Suprapubic skin (tissue), 4 donors: ENCODE measurements around the gene SLC9A5. TPM values are rescaled to one million over a fixed set of nuclear protein-coding genes. Genes with fewer than 3 reads are reported as not detected.

Source experiments
- DNase-seq, 2 donors: peaks; one replicate each; pipeline ENCODE4 v3.0.0-alpha.2; 2019; ENCODE audit warnings: low spot score in 2 of 2
- H3K27ac ChIP-seq: fragments of 200-600 bp; sonication (generic); one replicate; pipeline ENCODE4 v1.5.1; 2019
- H3K27me3 ChIP-seq: fragments of 200-600 bp; sonication (generic); one replicate; pipeline ENCODE4 v1.5.1; 2019
- H3K36me3 ChIP-seq: fragments of 200-600 bp; sonication (generic); one replicate; pipeline ENCODE4 v1.5.1; 2019
- H3K4me1 ChIP-seq: fragments of 200-600 bp; sonication (generic); one replicate; pipeline ENCODE4 v1.5.1; 2019
- H3K4me3 ChIP-seq: fragments of 200-600 bp; sonication (generic); one replicate; pipeline ENCODE4 v1.5.1; 2019; ENCODE audit warnings: mild to moderate bottlenecking
- H3K9me3 ChIP-seq: fragments of 200-600 bp; sonication (generic); one replicate; pipeline ENCODE4 v1.5.1; 2019
- EP300 ChIP-seq: sonication (generic); formaldehyde crosslinking; IDR thresholded peaks from one replicate; pipeline ENCODE4 v1.6.1; 2017; ENCODE audit warnings: antibody characterized with exemption
- POLR2A ChIP-seq, 2 donors: fragments of 450-650 bp; IDR thresholded peaks; one replicate each; pipeline ENCODE4 v1.6.1; 2017; ENCODE audit warnings: antibody characterized with exemption in 2 of 2, mild to moderate bottlenecking in 2 of 2, moderate library complexity in 2 of 2
- POLR2AphosphoS5 ChIP-seq, 3 donors: sonication (generic); formaldehyde crosslinking; IDR thresholded peaks; one replicate each; pipeline ENCODE4 v1.6.1; 2017; ENCODE audit warnings: antibody characterized with exemption in 3 of 3
- WGBS: methylation state at CpG from one replicate; pipeline ENCODE4 v1.1.5; 2018; 5-methylcytosine and 5-hydroxymethylcytosine counted together
- total RNA-seq, 4 donors: library from RNA; depleted of rRNA; stranded (reverse); fragments of >200 nt; gene quantifications; one replicate each; pipeline ENCODE4 v1.1.0, GENCODE V29; 2016
- TF ChIP-seq, protein P1 (sequence below), 2 donors: fragments of 200-600 bp in 1 of 2; fragments of 450-650 bp in 1 of 2; sonication (generic) in 1 of 2; IDR thresholded peaks; one replicate each; pipeline ENCODE4 v1.5.1; 2016 to 2019; ENCODE audit warnings: antibody characterized with exemption in 2 of 2, mild to moderate bottlenecking in 1 of 2, moderate library complexity in 1 of 2

Gene SLC9A5
- total RNA-seq, 4 donors from 2014 or later, result 0.26 to 0.64 (median 0.43) TPM

DNA sequence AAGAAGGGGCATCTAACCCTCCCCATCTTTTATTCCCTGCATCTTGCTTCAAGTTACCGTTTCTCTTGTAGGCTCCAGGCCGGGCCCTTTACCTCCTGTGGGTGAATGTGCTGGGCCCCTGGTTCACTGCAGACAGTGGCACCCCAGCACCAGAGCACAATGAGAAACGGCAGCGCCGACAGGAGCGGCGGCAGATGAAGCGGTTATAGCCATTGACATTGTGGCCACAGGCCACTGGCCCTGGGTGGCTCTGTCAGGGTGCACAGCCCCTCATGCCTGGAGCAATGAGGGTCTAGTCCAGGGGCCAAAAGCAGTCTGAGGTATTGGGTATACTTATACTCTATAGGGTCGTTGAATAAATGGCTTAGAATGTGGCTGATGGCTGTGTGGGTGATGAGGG lies 19.9 kb upstream of the SLC9A5 start:
- Histone ChIP-seq H3K27ac (no peak overlapping the region), H3K4me1 (peaks cover 19% of the 10 kb centered on the region), H3K36me3 (peaks cover 49% of the 10 kb centered on the region), H3K9me3 (no peaks in the 10 kb centered on the region), H3K27me3 (no peaks in the 10 kb centered on the region), H3K4me3 (no peak overlapping the region)
- DNase-seq, result no peak
- 82% methylated on average over 9 of the region's 9 CpGs for WGBS
- TF ChIP-seq POLR2AphosphoS5 (IDR thresholded peaks at IDR 0.05) (no peak), POLR2A (IDR thresholded peaks at IDR 0.05) (no peak), EP300 (no peak)
- TF ChIP-seq, protein P1, sequence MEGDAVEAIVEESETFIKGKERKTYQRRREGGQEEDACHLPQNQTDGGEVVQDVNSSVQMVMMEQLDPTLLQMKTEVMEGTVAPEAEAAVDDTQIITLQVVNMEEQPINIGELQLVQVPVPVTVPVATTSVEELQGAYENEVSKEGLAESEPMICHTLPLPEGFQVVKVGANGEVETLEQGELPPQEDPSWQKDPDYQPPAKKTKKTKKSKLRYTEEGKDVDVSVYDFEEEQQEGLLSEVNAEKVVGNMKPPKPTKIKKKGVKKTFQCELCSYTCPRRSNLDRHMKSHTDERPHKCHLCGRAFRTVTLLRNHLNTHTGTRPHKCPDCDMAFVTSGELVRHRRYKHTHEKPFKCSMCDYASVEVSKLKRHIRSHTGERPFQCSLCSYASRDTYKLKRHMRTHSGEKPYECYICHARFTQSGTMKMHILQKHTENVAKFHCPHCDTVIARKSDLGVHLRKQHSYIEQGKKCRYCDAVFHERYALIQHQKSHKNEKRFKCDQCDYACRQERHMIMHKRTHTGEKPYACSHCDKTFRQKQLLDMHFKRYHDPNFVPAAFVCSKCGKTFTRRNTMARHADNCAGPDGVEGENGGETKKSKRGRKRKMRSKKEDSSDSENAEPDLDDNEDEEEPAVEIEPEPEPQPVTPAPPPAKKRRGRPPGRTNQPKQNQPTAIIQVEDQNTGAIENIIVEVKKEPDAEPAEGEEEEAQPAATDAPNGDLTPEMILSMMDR (IDR thresholded peaks at IDR 0.05), result no peak

GRCh38 chr16:67229906-67230808 lies 18.6 kb upstream of the SLC9A5 start:
- Histone ChIP-seq H3K27me3 (no peaks in the 10 kb centered on the region), H3K27ac (no peak overlapping the region), H3K4me1 (peaks cover 19% of the 10 kb centered on the region), H3K4me3 (no peak overlapping the region), H3K9me3 (no peaks in the 10 kb centered on the region), H3K36me3 (peaks cover 61% of the 10 kb centered on the region)
- no peak for DNase-seq
- TF ChIP-seq POLR2A (IDR thresholded peaks at IDR 0.05), result no peak
- WGBS, result 91% methylated on average over 19 of the region's 32 CpGs

DNA sequence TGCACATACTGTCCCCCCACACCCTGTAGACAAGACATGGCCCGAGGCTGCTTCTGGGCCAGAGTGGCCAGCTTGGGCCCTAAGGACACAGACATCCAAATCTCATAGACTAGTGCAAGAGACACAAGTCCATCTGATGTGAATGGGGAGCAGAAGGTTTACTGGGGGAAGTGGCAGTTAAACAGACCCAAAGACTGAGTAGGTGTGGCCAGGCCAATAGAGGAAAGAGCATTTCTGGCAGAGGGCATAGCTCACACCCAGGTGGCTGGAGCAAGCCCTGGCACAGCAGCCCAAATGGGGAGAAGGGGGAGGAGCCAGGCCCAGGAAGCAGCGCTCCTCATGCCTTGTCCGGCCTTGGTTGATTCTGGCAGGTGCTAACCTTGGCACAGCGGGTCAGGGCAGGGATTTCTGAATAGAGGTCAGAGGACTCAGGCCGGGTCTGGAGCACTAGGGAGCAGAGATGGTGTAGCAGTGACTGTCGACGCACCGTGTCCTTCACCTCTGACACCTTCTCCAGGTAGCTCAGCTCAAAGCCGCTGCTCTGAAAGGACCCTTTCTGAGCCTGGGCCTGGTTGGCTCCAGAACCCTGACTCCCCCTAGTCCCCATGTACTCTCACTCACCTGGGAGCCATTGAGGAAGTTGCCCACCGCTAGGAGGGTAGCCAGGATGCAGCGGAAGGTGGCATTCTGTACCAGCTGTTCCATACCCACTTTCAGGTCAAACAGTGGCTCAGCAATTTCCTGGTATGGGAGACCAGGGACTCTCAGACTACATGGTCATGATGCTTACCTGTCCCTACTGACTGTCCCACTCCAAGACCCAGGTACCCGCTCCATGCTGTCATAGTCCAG lies 17.7 kb upstream of the SLC9A5 start:
- peaks cover 16% of the 10 kb centered on the region for H3K4me1 ChIP-seq
- WGBS, result 83% methylated on average over 10 of the region's 12 CpGs
- H3K27me3 ChIP-seq, result no peaks in the 10 kb centered on the region
- peaks cover 69% of the 10 kb centered on the region for H3K36me3 ChIP-seq
- no peak overlapping the region for H3K27ac ChIP-seq
- no peak for TF ChIP-seq POLR2AphosphoS5 (IDR thresholded peaks at IDR 0.05)
- TF ChIP-seq POLR2A (IDR thresholded peaks at IDR 0.05), result no peak
- TF ChIP-seq EP300, result no peak
- TF ChIP-seq, protein P1 (IDR thresholded peaks at IDR 0.05), result no peak
- H3K9me3 ChIP-seq, result no peaks in the 10 kb centered on the region
- no peak for DNase-seq
- no peak overlapping the region for H3K4me3 ChIP-seq

DNA sequence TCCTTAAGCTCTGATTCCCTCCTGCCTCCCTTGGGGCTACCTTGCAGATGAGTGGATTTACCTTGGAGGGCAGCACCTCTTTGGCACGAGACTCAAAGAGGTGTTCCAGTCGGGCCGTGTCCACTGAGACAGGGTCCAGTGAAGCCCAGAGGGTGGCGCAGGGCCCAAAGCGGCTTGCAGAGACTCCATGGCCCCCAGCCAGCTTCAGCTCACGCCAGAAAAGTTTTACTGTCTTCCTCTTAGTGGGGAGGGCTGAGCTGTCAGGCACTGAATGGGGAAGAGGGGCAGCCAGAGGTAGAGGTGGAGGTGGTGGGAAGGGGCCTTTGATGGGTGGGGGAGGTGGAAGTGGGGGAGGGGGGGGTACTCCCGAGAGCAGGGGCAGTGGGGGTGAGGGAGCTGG lies 15.2 kb upstream of the SLC9A5 start:
- no peak overlapping the region for H3K27ac ChIP-seq
- TF ChIP-seq EP300, result no peak
- TF ChIP-seq, protein P1 (IDR thresholded peaks at IDR 0.05), result no peak
- no peak for TF ChIP-seq POLR2AphosphoS5 (IDR thresholded peaks at IDR 0.05)
- no peak for TF ChIP-seq POLR2A (IDR thresholded peaks at IDR 0.05)
- H3K27me3 ChIP-seq, result no peaks in the 10 kb centered on the region
- H3K4me3 ChIP-seq, result no peak overlapping the region
- H3K9me3 ChIP-seq, result no peaks in the 10 kb centered on the region
- no peak for DNase-seq
- 86% methylated on average over 5 of the region's 7 CpGs for WGBS
- no peaks in the 10 kb centered on the region for H3K4me1 ChIP-seq
- H3K36me3 ChIP-seq, result peaks cover 91% of the 10 kb centered on the region

DNA sequence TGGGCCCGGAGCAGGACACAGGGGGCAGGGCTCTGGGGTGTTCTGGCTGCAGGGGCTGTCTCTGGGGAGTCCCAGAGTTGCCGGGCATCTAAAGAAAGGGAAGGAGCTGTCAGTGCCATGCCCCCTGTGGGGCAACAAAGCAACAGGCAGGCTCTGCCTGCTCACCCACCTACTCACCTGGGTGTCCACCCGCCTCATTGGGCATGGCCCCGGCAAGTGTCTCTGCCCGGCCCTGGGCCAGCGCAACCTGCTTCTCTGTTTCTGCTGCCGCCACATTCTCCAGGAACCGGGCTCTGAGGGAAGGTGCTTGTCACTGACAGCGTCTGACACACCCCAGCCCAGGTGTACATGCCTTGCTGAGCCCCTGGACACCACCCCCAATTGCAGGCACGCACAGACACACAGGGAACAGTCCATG lies 14.6 kb upstream of the SLC9A5 start:
- WGBS, result 82% methylated on average over 9 of the region's 10 CpGs
- Histone ChIP-seq H3K4me3 (no peak overlapping the region), H3K27ac (no peak overlapping the region), H3K9me3 (no peaks in the 10 kb centered on the region), H3K36me3 (peaks cover 91% of the 10 kb centered on the region), H3K27me3 (no peaks in the 10 kb centered on the region), H3K4me1 (no peaks in the 10 kb centered on the region)
- DNase-seq, result no peak
- no peak for TF ChIP-seq EP300
- TF ChIP-seq POLR2AphosphoS5 (IDR thresholded peaks at IDR 0.05), result no peak
- TF ChIP-seq, protein P1 (IDR thresholded peaks at IDR 0.05), result no peak
- TF ChIP-seq POLR2A (IDR thresholded peaks at IDR 0.05), result no peak
